NCI-H2081 (cell line): ENCODE results near the gene ALK.

Experiments
- DNase-seq, 2 experiments: peaks; one replicate each; lab custom pipeline; 2025; lab: John Stamatoyannopoulos, UW

ALK gene

DNA sequence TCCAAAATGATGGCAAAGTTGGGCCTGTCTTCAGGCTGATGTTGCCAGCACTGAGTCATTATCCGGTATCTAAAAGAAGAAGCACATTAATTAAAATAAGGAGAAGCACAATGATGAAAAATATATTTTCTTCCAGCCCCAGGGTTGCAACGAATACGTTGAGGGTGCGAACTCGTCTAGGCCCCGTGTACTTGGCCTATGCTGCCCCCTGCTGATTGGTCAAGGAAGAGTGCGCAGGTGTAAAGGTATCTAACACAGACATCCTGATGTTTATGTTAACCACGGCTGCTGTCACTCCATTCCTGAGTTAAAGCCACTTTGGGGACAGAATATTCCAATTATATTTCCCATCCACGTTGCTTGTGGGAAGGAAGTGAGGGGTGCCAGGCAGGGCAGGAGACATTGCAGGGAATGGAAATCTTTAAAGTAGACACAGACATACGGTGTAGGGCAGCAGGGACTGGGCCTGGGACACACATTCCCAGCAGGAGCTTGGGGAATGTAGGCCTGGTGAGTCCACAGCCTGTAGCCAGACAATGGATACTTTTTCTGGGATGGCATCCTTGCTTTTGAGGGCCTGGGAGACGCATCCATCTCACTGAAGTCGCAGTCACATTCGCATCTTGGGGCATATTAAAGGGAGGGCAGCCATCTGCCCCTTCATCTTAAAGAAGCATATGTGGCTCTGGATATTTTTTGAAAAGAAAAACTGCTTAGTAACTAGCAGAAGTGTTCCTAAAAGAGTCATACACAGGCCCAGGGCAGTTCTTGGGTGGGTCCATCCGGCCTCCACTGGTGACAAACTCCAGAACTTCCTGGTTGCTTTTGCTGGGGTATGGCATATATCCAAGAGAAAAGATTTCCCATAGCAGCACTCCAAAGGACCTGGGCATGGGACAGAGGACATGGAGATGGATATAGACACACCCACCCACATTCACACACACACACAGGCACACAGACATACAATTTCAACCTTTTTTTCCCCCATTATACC lies 724.3 kb downstream of the ALK start:
- peak; percentile 71 to 80 for DNase-seq

DNA sequence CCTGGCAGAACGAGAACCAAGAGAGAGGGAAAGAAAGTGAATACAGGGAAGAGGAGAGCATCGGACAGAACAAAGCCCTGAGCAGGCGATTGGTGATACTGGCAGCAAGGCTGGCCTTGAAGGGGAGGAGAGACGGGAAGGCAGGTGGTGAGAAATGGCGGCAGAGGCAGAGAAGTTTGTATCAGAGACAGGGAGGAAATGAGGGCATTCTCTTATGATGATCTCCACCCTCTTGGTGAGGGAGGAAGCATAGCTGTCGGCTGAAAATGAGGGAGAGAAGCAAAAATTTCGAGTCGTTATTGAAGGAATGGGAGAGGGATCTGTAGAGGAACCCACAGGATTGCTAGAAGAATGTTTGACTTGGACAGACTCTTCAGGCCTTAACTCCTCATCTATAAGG lies 725.6 kb downstream of the ALK start:
- no peak for DNase-seq

DNA sequence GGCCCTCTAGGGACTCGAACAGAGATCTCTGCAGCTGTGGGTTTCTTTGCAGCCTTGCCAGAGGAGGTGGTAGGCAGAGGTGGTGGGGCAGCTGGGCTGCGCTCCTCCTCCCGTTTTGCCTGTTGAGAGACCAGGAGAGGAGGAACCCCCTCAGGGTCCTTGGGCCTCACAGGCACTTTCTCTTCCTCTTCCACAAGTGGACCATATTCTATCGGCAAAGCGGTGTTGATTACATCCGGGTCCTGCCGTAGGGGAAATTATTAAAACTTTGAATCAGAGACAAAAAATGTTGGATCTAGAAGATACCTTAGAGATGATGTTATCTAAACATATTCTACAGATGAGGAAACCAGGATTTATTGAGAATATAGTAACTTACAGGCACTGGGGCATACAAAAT lies 727.7 kb downstream of the ALK start:
- no peak for DNase-seq

DNA sequence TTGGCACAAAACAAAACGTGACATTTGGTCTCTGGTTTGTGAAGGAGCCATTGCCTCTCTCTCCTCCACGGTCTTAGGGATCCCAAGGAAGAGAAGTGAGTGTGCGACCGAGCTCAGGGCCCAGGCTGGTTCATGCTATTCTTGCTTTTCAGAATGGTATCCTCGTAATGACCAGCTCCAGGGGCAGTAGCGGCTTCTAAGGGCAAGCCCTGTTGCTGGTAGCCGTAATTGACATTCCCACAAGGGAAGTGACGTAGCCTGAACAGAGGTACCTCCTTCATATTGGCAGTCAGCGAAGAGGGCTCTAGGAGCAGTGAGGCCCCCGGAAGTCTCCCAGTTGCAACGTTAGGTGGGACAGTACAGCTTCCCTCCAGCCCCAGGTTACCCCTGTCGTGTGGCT lies 728.3 kb downstream of the ALK start:
- no peak for DNase-seq

GRCh38 chr2:29192526-29192925 lies 728.9 kb downstream of the ALK start:
- no peak for DNase-seq

DNA sequence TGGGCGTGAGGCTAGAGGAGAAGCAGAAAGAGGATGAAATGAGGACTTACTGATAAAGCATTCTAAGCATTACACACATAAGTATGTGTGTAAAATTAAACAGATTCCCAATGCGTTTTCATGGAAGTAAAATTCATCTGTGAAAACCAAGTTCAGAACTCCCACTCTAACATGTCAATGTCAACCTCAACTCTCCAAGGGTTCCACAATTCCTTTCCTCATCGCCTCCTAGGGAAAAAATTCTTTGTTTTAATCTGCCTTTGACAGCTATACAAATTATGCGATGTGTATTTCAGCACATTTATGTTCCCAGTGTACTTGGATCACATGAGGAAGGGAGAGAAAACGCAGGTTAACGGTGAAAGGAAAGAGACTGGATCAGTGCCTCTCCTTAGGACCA lies 729.6 kb downstream of the ALK start:
- DNase-seq: no peak

GRCh38 chr2:29189052-29189451 lies 732.3 kb downstream of the ALK start:
- no peak for DNase-seq

DNA sequence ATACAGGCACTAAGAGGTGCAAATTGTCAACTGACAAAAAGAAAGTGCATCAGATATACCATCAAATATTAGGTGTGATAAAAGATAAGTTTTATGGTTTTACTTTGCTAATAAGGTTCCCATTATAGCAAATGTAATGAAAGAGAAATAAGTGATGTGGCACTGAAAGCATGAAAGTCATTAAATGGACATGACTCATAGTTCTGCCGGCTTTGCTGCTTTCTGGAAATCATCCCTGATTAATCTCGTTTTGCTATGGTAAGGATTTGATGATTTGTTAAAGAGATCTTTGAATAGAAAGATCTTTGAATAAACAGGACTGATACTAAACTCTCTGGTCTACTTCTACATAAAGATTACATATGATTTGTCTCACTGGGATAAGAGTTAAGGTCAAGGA lies 733.5 kb downstream of the ALK start:
- DNase-seq: no peak

GRCh38 chr2:29186817-29187216 lies 734.6 kb downstream of the ALK start:
- DNase-seq: no peak

DNA sequence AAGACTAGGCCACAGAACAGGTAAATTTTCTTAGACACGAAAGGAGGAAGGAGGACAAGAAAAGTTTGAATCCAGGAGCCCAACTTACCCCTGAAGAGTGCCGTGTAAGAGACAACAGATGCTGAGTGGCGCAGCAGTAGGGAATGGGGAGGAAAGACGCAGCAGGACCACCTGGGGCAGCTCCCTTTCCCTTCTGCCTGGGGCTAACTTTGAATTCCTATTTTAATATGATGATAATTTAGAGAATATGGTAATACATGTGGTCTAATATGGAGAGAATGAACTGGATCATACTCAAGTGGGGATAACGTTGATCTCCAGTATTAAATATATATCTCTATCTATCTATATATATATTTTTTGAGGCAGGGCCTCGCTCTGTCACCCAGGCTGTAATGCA lies 736.9 kb downstream of the ALK start:
- DNase-seq: no peak

GRCh38 chr2:29182920-29183319 lies 738.5 kb downstream of the ALK start:
- no peak for DNase-seq

DNA sequence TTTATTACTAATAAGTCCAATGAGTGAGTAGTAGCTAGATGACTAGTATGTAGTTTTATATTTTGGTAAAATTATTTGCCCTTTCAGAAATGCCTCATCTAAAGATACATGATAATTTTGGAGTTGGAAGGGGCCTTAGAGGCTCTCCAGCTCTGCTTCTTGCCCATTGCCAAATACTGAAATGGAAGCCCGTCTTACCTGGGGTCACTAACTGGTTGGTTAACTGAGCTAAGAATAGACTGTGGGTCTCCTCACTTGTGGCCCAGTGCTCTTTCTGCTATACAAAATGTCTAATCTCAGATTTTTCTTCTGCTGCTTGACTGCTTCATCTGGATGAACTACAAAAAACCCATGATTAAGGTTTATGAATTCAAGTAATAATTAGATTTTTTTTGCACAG lies 739.1 kb downstream of the ALK start:
- DNase-seq: no peak

DNA sequence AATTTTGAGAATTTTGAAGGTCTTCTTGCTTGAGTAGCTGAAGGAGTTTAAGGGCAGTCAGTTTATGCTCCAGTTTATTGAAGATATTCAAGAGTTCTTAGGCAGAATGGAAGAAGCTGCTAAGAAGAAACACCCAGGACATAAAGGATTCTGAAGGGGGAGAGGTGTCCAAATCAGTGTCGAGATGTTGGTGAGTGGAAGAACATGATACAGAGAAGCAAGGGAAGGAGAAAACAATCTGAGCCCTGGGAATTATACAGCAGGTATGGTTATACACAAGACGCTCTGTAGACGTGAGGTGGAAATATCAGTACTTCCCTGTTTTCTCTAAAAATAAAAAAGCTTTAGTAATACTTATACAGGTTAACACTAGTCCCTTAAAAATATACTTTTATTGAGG lies 746.0 kb downstream of the ALK start:
- no peak for DNase-seq

DNA sequence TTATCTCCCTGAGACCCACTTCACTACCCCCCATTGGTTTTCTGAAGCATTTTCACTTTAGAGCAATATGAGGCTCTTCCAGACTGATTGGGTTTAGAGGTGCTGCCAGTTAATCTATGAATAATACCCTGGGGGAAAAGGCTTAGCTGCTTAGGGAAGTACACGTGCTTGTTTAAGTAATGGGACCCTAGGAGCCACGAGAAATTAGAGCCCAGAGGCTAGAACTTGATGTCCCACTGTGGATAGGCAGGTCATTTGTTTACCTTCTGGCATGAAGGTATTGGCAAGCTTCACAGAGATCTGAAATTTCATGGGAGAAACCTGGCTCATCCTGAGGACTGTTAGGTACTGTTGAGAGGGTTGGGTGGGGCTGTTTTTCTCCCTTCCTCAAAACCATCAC lies 746.4 kb downstream of the ALK start:
- peak; percentile 18 to 53 for DNase-seq

GRCh38 chr2:29166242-29167039 lies 754.9 kb downstream of the ALK start:
- DNase-seq: no peak

DNA sequence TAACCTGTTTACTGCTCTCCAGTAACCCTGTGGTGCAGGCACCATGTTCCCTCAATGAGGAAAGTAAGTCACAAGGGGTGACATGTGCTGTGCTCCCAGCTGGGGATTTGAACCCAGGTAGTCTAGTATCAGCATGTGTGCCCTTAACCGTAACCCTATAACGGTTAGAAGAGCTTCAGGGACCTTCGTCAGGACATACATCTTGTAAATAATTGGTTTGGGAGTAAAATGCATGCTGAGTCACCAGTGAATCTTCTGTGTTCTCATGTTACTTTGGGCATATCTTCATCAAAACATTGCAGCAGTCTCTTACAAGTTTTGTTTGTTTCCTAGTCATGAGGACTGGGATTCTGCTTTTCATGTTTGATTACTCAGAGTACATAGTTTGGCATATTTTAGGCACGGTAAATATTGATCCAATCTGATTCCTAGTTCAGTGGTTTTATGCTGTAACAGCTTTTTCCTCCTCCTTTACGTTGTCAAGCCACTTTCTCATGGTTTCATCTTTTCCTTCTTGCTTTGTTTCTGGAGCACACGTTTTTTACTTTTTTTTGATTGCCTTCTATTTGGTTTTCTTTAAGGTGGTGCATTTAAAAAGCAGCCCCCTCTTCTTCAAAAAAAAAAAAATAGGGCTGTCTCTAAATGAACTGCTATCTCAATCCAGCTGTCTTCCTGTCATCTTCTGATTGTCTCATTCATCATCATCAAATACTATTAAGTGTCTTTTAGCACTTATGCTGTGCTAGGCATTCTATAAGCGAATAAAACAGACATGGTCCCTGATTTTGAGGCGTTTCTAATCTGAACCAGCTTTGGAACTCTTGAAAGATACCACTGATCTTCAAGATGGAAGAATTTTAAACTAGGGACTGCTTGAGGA lies 755.8 kb downstream of the ALK start:
- DNase-seq: peak in 1 of 2 experiments; percentile 34

DNA sequence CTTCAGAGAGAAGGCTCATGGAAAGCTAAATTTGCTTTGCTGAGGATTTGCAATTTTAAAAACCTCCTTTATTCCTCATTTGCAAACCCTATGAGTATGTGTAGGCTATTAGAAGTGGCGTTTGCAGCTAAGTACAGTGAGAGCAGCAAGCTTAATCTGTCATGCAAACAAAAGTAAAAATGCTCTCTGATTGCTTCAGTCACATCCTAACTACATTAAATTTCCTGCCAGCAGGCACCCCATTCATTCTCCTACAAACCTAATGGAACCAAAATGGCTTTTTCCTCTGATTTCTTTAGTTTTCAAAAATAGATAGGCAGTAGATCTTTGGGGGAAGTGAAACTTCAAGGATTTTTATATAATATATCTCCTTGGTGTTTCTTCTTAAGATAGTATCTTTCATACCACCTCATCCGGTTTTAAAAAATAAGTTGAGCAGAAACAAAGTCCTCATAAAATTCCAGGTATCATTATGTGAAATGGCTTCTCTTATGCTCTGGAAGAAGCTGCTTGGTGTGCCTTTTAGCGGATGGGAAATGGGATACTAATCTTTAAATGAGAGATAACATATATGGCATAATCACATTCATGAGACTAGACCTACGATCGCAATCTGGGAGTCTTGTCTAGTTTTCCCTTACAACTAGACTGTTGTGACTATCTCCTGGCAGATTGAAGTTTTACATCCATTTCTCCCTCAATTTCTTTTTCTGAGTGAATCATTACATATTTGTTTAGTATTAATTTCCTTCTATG lies 757.1 kb downstream of the ALK start:
- DNase-seq: peak in 1 of 2 experiments; percentile 44

GRCh38 chr2:29162204-29162928 lies 759.0 kb downstream of the ALK start:
- DNase-seq: no peak

- DNase-seq: no peak
These were observed 761.2 kb downstream of the ALK start for GRCh38 chr2:29160184-29160583.

GRCh38 chr2:29159125-29159524 lies 762.3 kb downstream of the ALK start:
- no peak for DNase-seq

DNA sequence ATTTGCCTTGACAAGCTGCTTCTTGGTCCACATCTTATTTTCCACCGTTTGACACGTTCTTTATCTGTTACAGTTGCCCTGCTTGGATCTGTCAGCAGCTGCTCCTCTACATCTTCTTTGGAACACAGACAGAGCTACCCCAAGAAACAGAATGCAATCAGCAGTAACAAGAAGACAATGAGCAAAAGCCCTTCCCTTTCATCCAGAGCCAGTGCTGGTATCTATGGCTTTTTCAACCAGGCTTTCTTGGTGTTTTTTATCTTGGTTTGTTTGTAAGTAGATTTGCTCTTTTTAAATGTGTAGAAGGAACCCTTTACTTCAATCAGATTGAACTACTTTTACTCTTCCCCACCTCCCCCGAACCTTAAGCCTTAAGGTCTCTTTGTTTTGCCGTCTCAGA lies 764.3 kb downstream of the ALK start:
- no peak for DNase-seq
